Neural progenitor cell (in vitro differentiated cells): ENCODE results near the gene ACTR1A.

Experiments
- EZH2 ChIP-seq: fragments of 200-600 bp; sonication (generic); IDR thresholded peaks from 2 replicates; pipeline ENCODE4 v1.6.1; 2017; ENCODE audit warnings: antibody characterized with exemption, mild to moderate bottlenecking, moderate library complexity
- TF ChIP-seq, protein P1 (sequence below): fragments of 200-600 bp; sonication (generic); IDR thresholded peaks from 2 replicates; pipeline ENCODE4 v1.5.1; 2017; ENCODE audit warnings: antibody characterized with exemption, mild to moderate bottlenecking

- TF ChIP-seq, protein P1, sequence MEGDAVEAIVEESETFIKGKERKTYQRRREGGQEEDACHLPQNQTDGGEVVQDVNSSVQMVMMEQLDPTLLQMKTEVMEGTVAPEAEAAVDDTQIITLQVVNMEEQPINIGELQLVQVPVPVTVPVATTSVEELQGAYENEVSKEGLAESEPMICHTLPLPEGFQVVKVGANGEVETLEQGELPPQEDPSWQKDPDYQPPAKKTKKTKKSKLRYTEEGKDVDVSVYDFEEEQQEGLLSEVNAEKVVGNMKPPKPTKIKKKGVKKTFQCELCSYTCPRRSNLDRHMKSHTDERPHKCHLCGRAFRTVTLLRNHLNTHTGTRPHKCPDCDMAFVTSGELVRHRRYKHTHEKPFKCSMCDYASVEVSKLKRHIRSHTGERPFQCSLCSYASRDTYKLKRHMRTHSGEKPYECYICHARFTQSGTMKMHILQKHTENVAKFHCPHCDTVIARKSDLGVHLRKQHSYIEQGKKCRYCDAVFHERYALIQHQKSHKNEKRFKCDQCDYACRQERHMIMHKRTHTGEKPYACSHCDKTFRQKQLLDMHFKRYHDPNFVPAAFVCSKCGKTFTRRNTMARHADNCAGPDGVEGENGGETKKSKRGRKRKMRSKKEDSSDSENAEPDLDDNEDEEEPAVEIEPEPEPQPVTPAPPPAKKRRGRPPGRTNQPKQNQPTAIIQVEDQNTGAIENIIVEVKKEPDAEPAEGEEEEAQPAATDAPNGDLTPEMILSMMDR, result no peak
- TF ChIP-seq EZH2, result no peak
Measured at GRCh38 chr10:102431452-102432124, 70.9 kb downstream of the ACTR1A start.
